Gastrocnemius medialis (tissue), 4 donors: ENCODE results near the gene GRIK4.

Experiments used
- CTCF ChIP-seq, 5 experiments: fragments of 450-650 bp in 3 of 5; fragments of 200-600 bp in 2 of 5; sonication (generic) in 2 of 5; IDR thresholded peaks in 4 of 5; conservative IDR thresholded peaks in 1 of 5; 1 replicate in 4 of 5; 2 replicates in 1 of 5; pipeline ENCODE4 v1.5.1; 2016 to 2019; ENCODE audit warnings: antibody characterized with exemption in 5 of 5, mild to moderate bottlenecking in 3 of 5, moderate library complexity in 3 of 5
- POLR2A ChIP-seq, 2 donors: fragments of 450-650 bp; IDR thresholded peaks; one replicate each; pipeline ENCODE4 v1.6.1; 2017; ENCODE audit warnings: antibody characterized with exemption in 2 of 2, mild to moderate bottlenecking in 2 of 2, moderate library complexity in 2 of 2

- TF ChIP-seq CTCF (IDR thresholded peaks at IDR 0.05 in 4 of 5, conservative IDR thresholded peaks at IDR 0.05 in 1 of 5) = peak in 3 of 5 experiments; percentile 29 to 49 (median 37)
- no peak for TF ChIP-seq POLR2A (IDR thresholded peaks at IDR 0.05)
Observed at GRCh38 chr11:120929664-120930154, 418.2 kb downstream of the GRIK4 start.
